ENCODE measurements around the gene OSTF1.
A peak's percentile ranks its signal among the peaks of the same experiment; 100 is the strongest.

The OSTF1 gene, protein sequence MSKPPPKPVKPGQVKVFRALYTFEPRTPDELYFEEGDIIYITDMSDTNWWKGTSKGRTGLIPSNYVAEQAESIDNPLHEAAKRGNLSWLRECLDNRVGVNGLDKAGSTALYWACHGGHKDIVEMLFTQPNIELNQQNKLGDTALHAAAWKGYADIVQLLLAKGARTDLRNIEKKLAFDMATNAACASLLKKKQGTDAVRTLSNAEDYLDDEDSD

GRCh38 chr9:75087824-75088645, at the start of gene OSTF1, which contains the start of gene NMRK1:
Gene OSTF1, plus strand, starts transcription at chr9:75088514. Its CDS starts 179 bp downstream, at chr9:75088693.
Gene NMRK1, minus strand, starts transcription at chr9:75088155. Its CDS starts 5,040 bp downstream, at chr9:75083115.
- peak; percentile 83 for DNase-seq

DNA sequence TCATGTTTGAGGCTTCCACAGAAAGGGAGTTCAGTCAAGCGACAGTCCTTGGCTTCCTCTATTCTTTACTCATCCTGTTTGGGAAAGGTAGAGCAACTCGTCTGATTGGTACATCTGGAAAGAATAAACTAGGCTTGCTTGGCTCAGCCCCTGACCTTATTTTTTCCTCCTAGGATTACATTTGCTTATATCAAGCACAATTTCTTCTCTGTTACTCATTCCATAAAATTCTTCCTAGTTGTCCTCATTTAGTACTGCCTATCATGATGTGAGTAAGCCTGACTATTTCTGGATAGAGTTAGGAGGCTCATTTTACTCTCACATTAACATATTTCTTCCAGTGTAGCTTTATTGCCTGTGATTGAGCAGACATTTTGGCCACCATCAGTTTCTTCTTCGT, 49.3 kb upstream of the OSTF1 start:
- DNase-seq: no peak

DNA sequence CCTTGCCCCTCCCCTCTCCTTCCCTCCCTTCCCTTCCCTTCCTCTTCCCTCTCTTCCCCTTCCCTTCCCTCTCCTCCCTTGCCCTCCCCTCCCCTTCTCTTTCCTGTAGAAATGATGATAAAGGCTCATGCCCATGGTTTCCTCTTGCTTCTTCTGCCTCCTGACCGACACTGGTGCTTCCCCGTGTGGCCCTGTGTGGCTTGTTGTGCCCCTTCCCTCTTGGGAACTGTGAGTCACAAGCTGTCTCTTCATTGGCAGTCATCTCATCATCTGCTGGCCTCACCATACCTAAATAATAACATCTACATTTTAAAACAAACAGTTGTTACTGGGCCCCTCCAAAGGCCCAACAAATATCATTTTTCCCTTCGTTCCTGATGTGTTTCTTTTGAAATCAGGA, 48.5 kb upstream of the OSTF1 start:
- DNase-seq: no peak

DNA sequence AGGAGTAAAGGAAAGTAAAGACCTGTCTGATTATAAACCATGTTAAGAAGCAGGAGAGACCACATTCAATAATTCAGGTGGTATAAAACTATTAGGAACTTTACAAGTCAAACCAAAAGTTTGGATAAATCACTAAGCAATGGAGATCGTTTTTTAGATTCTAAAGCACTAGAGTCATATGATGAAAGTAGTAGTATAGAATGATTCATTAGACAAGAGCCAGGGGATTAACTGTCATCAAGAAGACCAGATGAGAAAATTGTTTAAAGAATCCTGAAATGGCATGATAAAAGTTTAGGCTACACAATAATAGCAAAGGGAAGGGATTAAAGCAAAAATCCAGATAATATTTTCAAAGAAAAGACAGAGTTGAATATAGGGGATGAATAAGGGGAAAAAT, 47.3 kb upstream of the OSTF1 start:
- no peak for DNase-seq

- no peak for DNase-seq
These were observed 41.5 kb upstream of the OSTF1 start for GRCh38 chr9:75046725-75047345.

DNA sequence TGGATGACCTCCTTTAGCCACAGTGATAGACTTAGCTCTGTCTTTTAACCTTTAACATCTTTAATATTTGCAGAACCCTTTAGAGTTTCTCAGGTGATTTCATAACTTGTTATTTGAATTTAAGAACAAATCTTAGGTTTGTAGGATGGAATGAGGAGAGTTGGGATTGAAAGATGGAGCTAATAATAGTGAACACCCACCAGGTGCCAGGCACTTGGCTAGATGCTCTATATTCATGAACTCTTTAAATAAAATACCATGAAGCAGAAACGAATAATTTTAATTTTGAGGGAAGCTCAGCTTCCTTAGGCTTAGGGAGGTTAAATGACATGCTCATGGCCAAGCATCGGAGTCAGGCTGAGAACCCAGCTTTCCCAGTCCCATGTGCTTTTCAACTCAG, 40.8 kb upstream of the OSTF1 start:
- no peak for DNase-seq

DNA sequence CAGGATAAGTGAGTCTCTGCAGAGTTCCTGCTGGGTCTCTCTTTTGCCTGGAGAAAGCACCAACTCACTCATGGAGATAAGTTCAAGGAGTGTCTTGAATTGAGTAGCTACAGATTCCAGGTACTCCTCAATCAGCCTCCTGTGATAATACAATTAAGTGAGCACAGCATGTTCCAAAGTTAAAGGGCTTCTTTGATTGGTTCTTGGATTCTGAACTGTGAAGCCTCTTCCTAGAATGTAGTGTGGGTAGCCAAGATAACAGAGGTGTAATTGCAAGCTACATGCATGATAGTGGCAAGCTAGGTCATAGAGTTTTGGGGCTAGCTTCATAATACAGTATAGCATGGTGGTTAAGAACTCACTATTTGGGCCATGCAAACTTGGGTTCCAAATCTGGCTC, 37.0 kb upstream of the OSTF1 start:
- no peak for DNase-seq

- no peak for DNase-seq
These were observed 34.4 kb upstream of the OSTF1 start for GRCh38 chr9:75053869-75054268.

GRCh38 chr9:75054368-75055001, 33.8 kb upstream of the OSTF1 start:
- no peak for DNase-seq

DNA sequence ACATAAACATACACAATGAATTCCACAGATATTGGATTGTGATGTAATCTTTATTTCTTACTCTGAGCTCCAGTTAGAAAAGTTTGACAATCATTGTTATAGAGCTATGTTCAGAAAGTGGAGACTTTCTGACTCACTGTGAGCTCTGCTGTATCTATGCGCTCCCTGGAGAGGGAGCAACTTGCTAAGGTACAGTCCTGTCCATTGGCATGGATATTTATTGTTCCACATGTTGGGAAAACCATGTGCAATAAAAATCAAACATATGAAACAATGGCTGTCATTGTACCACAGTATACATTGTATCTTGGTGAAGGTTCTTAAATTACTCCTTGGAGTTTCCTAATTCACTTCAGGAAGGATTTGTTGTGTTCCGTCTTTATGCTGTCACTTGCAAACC, 27.1 kb upstream of the OSTF1 start:
- no peak for DNase-seq

- no peak for DNase-seq
These were observed 24.6 kb upstream of the OSTF1 start for GRCh38 chr9:75063556-75064305.

DNA sequence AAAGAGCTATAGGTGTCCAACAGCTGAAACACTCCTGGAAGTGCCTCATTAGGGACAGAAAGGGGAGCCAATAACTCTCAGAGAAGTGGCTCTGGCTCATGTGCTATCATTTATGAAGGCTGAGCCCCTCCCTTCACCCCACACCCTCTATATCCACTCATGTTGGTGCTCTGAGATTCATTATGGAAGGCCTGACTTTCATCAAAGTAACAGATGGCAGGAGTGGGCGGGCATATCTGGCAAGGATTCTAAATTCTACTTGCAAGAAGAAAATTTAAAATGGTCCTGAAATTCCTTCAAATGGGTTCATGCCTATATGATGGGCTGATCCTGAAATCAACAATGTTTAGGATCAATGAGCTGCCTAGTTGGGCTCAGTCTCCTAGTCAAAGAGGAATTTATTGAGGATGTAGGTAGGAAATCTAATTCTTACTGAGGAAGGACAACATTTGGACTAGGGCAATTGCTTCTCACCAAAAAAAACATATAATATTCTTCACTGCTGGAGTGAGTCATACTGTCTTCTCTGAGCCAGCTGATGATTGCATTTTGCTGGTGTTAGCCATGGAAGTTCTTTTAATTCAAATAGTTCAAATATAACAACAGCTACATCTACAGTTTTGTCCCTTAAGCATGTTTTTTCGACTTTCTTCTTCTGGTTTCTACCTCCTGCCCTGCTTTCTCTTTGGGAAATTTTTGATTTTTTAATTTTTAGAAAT, 23.8 kb upstream of the OSTF1 start:
- no peak for DNase-seq

- no peak for DNase-seq
These were observed 22.8 kb upstream of the OSTF1 start for GRCh38 chr9:75065510-75065909.

GRCh38 chr9:75067894-75068293, 20.4 kb upstream of the OSTF1 start:
- no peak for DNase-seq

DNA sequence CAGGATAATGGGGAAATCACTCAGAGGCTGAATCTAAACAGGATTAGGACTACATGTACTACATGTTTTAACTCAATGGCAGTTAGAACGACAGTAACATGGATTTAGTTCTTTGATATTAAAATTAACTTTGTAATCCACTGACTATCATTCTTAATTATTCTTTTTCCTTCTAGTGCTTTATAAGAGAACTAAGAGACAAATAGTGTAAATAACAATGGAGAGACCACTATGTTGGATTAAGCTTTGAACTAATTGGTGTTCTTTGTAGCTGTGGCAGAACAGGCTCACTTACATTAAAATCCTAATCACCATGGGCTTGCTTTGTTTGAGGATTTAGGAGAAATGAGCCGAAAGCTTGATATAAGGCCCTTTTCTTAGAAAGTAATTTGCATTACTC, 19.1 kb upstream of the OSTF1 start:
- DNase-seq: no peak

DNA sequence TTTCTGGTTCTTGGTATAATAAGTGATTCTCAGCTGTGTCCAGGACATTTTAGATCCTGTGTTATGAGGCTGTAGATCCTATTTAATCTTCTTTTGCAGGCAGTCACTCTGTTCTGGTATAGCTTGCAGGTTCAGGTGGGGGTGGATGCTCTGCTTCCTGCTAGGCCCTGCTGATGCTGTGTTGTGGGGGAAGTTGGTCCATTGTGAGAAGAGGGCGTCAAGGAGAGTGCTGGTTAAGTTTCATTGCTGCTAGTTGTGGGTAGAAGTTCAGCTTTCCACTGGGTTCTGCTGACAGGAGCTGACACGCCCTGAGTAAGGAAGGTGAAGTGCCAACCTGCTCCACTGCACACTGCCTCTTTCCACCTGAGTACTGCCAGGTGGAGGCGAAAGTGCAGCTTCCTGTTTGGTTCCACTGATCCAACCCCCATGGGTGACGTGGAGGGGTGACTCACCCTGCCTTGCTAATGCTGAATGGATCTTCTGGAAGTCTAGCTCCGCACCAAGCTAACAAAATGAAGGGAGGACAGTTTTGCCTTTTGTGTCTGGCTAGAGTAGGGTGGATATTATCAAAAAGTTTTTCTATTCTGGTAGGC, 16.7 kb upstream of the OSTF1 start:
- no peak for DNase-seq

DNA sequence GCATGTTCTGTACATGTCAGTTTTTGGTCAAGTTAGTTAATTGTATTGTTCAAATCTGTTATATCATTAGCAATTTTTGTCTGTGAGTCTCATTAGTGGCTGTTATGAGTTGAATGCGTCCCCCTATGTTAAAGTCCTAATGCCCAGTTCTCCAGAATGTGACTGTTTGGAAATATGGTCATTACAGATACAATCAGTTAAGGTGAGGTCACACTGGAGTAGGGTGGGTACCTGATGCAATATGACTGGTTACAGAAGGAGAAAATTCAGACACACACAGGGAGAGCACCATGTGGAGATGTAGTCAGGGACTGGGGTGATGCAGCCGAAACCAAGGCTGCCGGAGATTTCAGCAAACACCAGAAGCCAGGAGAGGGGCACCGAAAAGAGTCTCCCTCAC, 15.4 kb upstream of the OSTF1 start:
- no peak for DNase-seq

GRCh38 chr9:75081632-75082031, 6.7 kb upstream of the OSTF1 start:
- DNase-seq: no peak

GRCh38 chr9:75083188-75083970, 4.9 kb upstream of the OSTF1 start:
- DNase-seq: no peak

DNA sequence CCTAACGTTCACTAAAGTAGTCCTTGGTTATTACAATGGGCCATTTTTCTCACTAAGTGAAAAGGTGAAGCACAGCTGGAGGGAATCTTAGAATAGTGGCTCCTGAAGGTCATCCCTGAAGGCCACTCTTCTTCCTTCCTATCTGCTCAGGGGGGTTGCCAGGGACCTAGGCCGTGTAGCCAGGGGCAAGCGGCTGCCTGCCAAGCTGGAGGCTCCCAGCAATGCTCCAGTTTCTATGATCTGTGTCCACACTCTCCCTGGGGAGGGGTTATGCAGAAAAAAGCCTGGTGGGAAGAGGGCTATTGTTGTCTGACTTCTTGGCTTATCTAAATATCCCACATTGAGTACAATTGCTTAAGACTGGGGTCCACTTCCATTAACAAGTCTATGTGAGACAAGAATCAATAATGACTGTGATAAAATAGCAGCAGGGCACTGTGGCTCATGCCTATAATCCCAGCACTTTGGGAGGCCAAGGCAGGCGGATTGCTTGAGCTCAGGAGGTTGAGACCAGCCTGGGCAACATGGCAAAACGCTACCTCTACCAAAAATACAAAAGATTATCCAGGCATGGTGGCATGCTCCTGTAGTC, 4.1 kb upstream of the OSTF1 start:
- DNase-seq: no peak

Data from NCI-H748 treated with DMSO at 0.1 percent for 48 hours (cell line).